EH (cell line): ENCODE data around the gene CFAP46.
A peak's percentile ranks its signal among the peaks of the same experiment; 100 is the strongest.
"Not testable (repeated sequence)": the region's sequence is repeated elsewhere in the genome, so short reads cannot be mapped to it uniquely, and the experiment has no call there.

Experiments
- DNase-seq: peaks from one replicate; pipeline ENCODE4 v3.0.0-alpha.2; 2015; ENCODE audit warnings: low read depth

CFAP46 gene

DNA sequence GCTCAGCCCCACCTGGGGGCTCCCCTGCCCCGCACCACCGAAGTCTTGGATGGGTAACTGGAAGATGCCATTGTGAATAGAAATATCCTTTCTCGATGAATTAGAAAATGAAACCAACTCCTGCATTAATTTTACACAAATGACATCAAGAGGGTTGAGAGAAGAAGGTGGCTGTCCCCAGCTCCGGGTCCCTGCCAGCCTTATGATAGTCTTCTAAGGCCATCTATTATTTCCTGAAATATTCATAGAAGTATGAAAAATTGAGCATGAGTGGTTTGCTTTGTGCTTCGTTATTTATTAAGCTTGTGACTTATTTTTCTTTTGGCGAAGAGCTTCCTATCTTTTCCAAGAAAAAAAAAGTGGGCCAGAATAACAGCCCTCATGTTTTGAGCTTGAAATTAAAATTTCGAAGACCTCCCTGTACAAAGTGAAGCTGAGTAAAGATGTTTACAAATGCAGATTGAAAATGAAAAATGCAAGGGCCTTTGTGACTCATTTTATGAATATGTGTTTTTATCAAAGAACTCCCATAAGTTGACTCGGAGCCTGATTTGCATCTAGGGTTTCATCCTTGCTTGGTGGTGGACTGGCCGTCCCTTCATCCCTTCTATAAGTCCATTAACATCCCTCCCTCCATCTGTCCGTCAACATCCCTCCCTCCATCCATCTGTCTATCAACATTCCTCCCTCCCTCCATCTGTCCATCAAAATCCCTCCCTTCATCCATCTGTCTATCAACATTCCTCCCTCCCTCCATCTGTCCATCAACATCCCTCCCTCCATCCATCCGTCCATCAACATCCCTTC is 20.5 kb upstream of the CFAP46 start:
- peak; percentile 23 for DNase-seq

GRCh38 chr10:132961787-132962622 is 19.6 kb upstream of the CFAP46 start:
- peak; percentile 79 for DNase-seq

DNA sequence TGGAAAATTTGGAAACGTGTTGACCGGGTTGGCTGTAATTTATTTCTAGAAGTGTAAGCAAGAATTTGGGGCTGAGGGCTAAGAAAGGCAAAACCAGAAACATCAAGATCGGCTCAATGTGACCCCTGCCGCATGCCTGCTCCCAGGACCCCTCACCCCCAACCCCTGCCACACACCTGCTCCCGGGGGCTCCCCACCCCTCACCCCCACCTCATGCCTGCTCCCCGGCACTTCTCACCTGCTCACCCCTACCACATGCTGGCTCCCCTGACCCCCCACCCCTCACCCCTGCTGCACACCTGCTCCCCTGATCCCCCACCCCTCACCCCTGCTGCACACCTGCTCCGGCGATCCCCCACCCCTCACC is 19.0 kb upstream of the CFAP46 start:
- no peak for DNase-seq

- no peak for DNase-seq
Measured at GRCh38 chr10:132960631-132961419, 18.5 kb upstream of the CFAP46 start.

DNA sequence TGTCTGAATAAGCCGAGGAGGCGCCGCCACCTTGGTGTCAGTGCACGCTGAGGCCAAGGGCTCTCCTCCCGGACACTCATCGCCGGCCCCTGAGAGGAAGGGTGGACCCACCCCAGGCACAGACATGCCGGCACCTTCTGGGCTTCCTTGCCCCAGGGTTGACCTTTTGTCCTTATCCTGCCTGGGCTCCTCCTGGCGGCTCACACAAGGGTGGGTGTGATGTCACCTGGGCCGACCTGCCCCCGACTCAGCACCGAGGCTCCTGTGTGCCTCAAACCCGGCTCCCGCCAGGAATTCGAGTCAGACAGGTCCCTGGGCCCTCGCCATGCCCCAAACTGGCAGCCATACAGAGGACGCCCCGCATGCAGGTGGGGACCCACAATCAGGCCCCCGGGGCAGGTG is 17.7 kb upstream of the CFAP46 start:
- no peak for DNase-seq

- DNase-seq = no peak
Measured at GRCh38 chr10:132959559-132959961, 17.2 kb upstream of the CFAP46 start.

- no peak for DNase-seq
Measured at GRCh38 chr10:132958883-132959558, 16.7 kb upstream of the CFAP46 start.

- DNase-seq = no peak
Measured at GRCh38 chr10:132957981-132958882, 15.9 kb upstream of the CFAP46 start.

DNA sequence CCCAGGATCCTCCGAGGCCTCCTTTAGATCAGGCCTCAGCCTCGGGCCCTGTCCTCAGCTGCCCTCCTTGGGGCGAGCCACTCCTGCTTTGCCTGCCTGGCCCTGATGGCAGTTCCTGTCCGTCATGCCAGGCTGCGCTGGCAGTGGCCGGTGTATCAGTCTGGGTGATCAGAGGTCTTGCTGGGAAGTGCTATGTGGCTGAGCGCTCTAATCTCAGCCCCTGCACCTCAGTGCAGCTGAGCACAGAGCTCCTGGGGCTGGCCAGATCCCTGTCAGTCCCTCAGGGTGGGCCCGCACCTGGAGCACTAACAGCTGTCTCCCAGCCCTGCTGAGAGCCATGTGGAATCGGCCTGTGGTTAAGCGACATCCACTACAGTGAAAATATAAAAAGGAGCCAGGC is 14.8 kb upstream of the CFAP46 start:
- no peak for DNase-seq

DNA sequence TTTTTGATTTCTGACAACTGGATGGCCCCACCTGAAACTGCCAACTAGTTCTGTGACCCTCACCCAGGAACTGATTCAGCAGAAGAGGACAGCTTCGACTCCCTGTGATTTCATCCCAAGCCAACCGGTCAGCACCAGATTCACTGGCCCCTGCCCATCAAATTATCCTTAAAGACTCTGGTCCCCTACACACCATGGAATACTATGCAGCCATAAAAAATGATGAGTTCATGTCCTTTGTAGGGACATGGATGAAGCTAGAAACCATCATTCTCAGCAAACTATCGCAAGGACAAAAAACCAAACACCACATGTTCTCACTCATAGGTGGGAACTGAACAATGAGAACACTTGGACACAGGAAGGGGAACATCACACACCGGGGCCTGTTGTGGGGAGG is 13.9 kb upstream of the CFAP46 start:
- not testable (repeated sequence) for DNase-seq

DNA sequence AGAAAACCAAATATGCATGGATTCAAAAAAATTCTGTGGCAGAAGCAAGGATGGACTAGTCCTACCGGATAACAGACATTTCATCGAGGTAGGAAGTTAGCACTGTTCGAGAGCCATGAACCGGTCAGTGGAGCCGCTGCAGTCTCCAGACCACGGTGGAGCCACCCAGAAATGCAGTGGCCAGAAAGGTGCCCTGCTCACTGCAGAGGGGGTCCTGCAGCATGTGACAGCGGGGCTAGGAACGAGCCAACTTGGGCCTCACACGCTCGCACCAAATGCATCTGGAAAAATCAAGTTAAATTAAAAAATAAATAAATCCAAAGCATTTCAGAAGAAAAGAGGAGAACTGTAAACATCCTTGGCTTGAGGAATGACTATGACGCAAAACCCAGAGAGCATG is 13.1 kb upstream of the CFAP46 start:
- no peak for DNase-seq

DNA sequence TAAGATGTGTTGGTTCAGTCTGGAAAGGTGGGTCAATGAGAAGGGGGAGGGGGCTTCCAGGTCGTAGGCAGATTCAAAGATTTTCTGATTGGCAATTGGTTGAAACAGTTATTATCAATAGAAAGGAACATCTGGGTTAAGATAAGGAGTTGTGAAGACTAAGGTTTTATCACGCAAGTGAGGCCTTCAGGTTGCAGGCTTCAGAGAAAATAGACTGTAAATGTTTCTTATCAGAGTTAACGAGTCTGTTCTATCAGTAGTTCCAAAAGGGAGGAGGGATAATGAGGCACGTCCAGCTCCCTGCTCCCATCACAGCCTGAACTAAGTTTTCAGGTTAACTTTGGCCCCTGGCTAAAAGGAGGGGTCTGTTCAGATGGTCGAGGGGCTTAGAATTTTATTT is 11.1 kb upstream of the CFAP46 start:
- DNase-seq = no peak

GRCh38 chr10:132951926-132952325 is 9.6 kb upstream of the CFAP46 start:
- no peak for DNase-seq

- DNase-seq = no peak
Measured at GRCh38 chr10:132948351-132948750, 6.0 kb upstream of the CFAP46 start.

DNA sequence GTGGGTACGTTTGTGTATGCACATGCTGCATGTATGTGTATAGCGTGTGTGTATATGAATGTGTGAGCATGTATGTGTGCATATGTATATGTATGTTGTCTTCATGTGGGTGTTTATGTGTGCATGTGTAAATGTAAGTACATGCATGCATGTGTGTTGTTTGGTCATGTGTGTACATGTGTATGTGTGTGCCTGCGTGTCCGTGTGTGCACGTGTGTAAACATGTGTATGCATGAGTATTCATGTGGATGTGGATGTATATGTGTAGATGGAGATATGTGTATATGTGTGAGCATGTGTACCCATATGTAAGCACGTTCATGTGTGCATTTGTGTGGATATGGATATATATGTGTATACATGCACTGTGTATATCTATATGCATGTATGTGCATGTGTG is 5.5 kb upstream of the CFAP46 start:
- no peak for DNase-seq

- DNase-seq = no peak
Measured at GRCh38 chr10:132946806-132947546, 4.6 kb upstream of the CFAP46 start.

DNA sequence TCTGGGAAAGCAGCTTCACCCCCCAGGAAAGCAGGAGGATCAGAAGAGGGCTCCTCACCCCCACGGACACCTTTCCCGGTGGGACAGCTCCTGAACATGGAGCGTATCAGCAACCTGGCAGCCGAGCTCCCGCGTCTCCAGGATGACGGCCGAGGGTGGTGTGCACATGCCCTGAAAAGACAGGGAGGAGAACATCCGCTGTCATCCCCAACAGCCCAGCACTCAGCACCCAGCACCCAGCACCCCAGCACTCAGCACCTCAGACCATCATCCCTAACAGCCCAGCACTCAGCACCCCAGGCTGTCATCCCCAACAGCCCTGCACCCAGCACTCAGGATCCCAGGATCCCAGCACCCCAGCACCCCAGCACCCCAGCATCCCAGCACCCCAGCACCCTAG is 3.9 kb upstream of the CFAP46 start:
- no peak for DNase-seq

DNA sequence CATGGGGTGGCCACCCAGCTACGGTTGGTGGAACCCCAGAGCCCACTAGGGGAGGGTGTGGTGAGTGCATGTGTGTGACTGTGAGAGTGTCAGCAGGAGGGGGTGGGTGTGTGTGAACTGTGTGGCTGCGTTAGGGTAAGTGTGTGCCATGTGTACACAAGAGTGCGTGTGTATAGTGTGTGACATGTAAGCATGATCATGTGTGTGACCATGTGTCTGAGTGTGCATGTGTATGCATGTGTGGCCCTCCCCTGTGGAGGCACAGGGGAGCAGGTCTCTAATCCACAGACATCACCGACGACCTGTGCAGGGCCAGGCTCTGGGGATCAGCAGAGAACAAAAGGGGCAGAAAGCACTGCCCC is 3.5 kb upstream of the CFAP46 start:
- no peak for DNase-seq

DNA sequence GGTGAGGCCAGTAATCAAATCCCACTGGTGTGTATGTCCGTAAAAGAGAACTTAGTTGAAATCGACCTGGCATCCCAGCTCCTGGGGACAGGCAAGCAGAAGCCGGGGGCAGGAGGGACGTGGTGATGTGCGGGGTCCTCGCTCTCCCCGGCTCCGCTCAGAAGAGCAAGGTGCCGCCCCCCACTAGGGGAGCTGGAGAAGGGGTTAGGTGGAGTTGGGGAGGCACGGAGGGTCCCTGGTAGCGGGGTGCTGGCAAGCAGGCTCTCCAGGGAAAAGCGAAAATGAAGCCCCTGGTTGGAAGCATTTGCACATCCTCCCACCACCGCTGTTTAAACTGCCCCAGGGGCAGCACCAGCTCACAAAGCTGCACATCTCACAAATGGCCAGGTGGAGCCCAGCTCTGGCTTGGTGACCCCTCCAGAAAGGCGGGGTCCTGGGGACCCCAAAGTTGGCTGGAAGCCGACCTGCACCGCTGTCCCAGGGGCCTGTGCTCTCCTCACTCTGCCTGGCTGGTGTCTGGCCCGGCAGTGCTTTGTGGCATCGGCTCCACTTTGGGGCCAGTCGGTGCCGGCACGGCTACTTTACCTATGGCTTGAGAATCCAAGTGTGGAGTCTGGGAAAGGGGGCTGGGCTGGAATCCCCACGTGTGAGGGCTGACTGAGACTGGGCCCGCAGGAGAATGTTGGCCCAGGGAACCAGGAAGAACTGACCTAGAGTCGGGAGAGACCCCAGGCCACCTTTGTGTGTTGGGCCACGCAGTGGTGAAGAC is 2.9 kb upstream of the CFAP46 start:
- DNase-seq = no peak

DNA sequence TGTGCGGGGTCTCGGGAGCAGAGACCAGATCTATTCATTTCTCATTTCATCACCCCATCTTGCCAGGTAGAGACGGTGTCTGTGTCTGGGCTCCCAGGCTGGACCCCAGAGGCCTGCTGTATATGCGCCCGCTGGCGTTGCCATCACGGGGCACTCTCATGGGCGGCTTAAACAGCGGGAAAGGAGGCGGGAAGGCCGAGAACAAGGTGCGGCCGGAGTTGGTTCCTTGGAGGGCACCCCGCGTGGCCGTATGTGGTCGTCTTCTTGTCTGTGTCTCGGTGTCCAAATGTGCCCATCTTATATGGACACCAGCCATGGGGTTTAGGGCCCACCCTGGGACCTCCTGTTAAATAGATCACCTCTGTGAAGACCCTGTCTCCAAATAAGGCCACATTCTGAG is 2.1 kb upstream of the CFAP46 start:
- DNase-seq = no peak
